GM10266 (cell line): ENCODE measurements around the gene GATA1.

ENCODE experiments used
- DNase-seq: peaks from one replicate; pipeline ENCODE4 v3.0.0; 2012; ENCODE audit errors: extremely low spot score
- CTCF ChIP-seq: IDR thresholded peaks from 2 replicates; pipeline ENCODE4 v1.5.1; 2012; ENCODE audit warnings: mild to moderate bottlenecking, low read depth; ENCODE audit not compliant: control insufficient read depth, insufficient read depth; ENCODE audit errors: missing control alignments

GATA1 gene

GRCh38 chrX:48784726-48785125 is 1.7 kb upstream of the GATA1 start:
- no peak for TF ChIP-seq CTCF
- DNase-seq = no peak

GRCh38 chrX:48785186-48785539 is 1.2 kb upstream of the GATA1 start:
- no peak for DNase-seq
- TF ChIP-seq CTCF = no peak

GRCh38 chrX:48785540-48786214 is 713 bp upstream of the GATA1 start:
- TF ChIP-seq CTCF = no peak
- no peak for DNase-seq

GRCh38 chrX:48786825-48787504 is 575 bp downstream of the GATA1 start:
- no peak for DNase-seq

GRCh38 chrX:48787505-48788443 is 1.4 kb downstream of the GATA1 start:
- no peak for TF ChIP-seq CTCF
- no peak for DNase-seq

More at GRCh38 chrX:48786825-48787504, 575 bp downstream of the GATA1 start:
- no peak for TF ChIP-seq CTCF

GRCh38 chrX:48789366-48790220 is 3.2 kb downstream of the GATA1 start:
- no peak for TF ChIP-seq CTCF

More at GRCh38 chrX:48789366-48790220, 3.2 kb downstream of the GATA1 start:
- DNase-seq = no peak
